Jurkat, Clone E6-1 (cell line): ENCODE measurements around the gene DLG4.
"Not testable (repeated sequence)": the region's sequence is repeated elsewhere in the genome, so short reads cannot be mapped to it uniquely, and the experiment has no call there.

Experiments used
- DNase-seq: peaks from one replicate; pipeline ENCODE4 v3.0.0-alpha.2; 2011; ENCODE audit warnings: low read depth, low spot score
- H3K4me3 ChIP-seq: 2 replicates; pipeline ENCODE4 v1.5.1; 2011; ENCODE audit warnings: mild to moderate bottlenecking, low read length, control low read depth, moderate library complexity

DLG4 gene

DNA sequence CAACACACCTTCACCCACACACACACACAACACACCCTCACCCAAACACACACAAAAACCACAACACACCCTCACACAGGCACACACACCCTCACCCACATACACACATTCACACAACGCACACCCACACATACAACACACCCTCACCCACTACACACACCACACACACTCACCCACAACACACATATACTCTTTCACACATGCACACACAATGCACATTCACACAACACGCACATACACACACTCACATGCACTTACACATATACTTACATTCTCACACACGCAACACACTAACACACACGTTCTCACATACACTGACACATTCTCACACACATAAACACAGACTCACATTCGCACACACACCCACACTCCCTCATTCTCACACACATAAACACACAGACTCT is 44.3 kb downstream of the DLG4 start:
- no peak overlapping the region for H3K4me3 ChIP-seq
- DNase-seq: no peak

DNA sequence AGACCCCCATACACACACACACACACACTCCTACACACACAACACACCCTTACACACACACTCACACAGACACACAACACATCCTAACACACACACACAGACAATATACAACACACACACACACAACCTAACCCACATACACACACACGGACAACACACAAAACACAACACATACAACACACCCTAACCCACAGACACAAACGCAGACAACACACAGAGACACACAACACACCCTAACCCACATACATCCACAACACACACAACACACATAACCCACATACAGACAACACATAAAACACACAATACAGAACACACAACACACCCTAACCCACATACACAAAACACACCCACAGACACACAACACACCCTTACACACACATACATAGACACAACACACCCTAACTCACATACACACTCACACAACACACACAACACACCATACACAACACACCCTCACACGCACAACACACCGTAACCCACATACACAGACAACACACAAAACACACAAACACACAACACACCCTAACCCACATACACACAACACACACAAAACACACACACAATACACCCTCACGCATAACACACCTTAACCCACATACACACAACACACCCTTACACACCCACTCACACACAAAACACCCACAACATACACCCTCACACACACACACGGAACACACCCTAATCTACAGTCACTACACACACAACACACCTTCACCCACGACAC is 44.9 kb downstream of the DLG4 start:
- no peak for DNase-seq
- no peak overlapping the region for H3K4me3 ChIP-seq

DNA sequence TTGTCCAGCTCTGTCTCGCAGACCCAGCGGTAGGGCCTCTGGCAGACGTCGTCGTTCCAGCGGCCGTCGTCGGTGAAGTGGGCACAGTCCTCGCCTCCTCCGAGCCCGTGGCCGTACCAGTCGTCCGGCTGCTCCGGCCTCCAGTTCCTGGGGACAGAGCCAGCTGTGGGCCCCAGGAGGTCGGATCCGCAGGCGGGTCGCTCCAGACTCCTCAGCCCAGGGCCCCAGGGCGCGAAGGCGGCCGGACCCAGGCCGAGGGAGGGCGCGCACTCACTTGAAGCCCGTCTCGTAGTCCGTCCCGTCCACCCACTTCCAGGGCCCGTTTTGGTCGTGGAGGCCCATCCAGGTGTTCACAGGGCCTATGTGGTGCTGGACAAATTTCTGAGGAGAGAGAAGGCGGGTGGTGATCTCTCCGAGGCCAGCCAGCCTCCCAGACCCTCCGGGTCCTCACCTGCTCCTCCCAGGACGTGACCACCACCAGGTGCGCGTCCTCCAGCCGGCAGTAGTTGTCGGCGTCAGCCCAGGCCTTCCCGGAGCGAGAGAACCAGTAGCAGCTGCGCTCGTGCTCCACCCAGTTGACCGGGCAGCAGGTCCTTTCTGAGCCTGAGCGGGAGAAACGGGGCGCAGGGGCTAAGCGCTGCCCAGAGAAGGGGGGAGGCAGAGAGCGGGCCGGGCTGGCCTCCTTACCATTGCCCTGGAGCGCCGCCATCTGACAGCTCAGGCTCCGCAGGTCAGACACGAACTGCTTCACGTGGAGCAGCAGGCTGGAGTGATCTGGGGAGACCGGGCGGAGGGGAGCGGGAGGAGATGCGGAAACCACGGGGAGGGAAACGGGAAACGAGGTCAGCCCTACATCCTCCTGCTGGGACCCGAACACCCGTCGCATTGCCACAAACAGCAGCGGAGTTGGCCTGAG is 45.7 kb downstream of the DLG4 start:
- H3K4me3 ChIP-seq: no peak overlapping the region
- no peak for DNase-seq

DNA sequence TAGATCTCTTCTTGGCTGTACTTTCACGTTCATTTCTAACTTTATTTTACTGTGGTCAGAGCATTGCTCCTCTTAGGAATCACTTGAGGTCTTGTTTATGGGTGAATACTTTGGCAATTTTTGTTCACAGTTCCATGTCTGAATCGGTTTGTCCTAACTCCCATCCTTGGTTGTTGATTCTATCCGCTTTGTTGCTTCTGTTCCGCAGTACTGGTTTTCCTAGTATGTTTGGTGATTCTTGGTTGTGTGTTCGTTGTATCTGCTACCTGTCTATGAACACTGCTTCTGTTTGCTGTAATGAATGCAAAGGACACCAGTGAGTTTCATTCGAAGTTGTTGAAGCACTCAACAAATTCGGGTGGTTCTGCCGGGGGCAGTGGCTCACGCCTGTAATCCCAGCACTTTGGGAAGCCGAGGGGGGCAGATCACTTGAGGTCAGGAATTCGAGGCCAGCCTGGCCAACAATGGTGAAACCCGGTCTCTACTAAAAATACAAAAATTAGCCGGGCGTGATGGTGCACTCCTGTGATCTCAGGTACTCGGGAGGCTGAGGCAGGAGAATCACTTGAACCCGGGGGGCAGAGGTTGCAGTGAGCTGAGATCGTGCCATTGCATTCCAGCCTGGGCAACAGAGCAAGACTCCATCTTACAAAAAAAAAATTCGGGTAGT is 47.0 kb downstream of the DLG4 start:
- not testable (repeated sequence) for DNase-seq

DNA sequence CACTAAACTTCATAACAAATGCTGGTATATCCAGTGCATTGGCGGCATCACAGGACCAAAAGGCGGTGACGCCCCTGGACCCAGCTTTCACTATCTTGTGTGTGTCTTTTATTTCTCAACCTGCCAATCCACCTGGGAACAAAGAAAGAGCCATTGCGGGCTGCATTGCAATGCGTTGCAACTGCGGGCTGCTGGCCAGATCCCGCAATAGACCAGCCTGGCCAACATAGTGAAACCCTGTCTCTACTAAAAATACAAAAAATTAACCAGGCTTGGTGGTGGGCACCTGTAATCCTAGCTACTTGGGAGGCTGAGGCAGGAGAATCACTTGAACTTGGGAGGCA is 50.1 kb downstream of the DLG4 start:
- not testable (repeated sequence) for H3K4me3 ChIP-seq, DNase-seq

More for the DNA sequence above, 47.0 kb downstream of the DLG4 start:
- H3K4me3 ChIP-seq: not testable (repeated sequence)

DNA sequence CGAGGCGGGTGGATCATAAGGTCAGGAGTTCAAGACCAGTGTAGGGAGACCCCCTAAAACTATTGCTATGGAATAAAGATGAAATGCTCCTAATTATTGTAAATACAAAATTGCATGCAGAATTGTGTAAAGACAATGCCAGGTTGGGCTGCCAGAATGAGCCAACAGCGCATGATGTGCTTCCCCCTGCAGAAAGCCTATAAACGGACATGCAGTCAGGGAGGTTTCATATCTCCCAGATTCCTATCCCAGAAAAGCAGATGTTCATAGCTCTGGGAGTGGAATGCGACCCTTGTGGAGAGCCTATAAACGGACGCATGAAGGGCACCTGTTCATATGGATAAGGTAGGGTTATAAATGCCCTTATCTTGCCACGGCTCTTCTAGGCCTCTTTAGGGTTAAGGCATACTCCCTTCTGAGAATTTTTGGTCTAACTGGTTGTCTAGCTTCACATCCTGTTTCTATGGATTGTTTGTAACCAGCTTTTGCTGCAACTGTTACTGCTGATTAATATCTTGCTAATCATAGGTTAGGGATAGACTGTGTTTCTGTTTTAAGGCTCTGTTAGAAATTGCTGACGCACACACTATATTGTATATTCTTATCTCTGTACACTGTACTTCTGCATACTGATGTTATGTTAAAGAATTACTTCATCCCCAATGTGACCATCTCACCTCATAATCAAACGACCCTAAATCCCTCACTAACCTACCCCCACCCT is 50.6 kb downstream of the DLG4 start:
- DNase-seq, H3K4me3 ChIP-seq: not testable (repeated sequence)

DNA sequence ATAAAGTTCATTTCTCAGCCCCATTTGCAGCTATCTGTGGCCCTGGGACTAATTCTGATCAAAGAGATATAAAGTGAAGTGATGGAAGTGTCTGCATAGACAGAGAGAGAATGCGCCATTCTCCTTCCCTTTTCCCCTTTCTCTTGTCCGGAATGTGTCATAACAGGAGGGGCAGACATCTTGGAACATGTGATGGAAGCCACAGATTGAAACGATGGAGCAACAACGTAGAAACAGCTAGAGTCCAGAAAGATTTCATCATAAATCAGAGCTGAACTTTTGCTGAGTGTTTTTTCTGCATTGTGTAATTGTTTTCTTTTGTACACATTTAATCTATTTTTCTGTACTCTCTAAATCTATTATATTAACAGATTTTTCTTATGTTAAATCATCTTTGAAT is 51.8 kb downstream of the DLG4 start:
- no peak overlapping the region for H3K4me3 ChIP-seq
- no peak for DNase-seq

DNA sequence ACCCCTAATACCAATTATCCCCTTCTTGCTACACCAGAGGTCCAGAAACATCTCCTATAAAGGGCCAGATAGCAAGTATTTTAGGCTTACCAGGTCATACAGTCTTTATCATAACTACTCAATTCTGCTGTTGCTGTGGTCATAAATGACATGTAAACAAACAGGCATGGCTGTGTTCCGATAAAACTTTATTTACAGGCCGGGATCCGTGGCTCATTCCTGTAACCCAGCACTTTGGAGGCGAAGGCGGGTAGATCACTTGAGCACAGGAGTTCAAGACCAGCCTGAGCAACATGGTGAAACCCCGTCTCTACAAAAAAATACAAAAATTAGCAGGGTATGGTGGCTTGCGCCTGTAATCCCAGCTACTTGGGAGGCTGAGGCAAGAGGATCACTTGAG is 52.8 kb downstream of the DLG4 start:
- no peak for DNase-seq
- H3K4me3 ChIP-seq: no peak overlapping the region

DNA sequence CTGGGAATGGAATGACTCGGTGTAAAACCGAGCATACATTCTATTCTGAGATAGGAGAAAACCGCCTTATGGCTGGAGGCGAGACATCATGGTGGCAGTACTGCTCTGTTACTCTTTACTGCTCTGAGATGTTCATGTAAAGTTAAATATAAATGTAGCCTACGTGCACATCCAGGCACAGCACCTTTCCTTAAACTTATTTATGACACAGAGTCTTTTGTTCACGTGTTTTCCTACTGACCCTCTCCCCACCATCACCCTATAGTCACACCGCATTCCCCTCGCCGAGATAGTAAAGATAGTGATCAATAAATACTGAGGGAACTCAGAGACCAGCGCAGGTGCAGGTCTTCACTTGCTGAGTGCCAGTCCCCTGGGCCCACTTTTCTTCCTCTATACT is 60.1 kb downstream of the DLG4 start:
- not testable (repeated sequence) for H3K4me3 ChIP-seq, DNase-seq

DNA sequence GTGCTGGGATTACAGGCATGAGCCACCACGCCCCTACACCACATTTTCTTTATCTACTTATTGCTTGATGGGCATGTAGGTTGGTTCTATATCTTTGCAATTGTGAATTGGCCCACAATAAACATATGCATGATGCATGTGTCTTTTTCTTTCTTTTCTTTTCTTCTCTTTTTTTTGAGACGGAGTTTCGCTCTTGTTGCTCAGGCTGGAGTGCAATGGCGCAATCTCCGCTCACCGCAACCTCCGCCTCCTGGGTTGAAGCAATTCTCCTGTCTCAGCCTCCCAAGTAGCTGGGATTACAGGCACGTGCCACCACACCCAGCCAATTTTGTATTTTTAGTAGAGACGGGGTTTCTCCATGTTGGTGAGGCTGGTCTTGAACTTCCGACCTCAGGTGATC is 61.2 kb downstream of the DLG4 start:
- not testable (repeated sequence) for H3K4me3 ChIP-seq, DNase-seq

DNA sequence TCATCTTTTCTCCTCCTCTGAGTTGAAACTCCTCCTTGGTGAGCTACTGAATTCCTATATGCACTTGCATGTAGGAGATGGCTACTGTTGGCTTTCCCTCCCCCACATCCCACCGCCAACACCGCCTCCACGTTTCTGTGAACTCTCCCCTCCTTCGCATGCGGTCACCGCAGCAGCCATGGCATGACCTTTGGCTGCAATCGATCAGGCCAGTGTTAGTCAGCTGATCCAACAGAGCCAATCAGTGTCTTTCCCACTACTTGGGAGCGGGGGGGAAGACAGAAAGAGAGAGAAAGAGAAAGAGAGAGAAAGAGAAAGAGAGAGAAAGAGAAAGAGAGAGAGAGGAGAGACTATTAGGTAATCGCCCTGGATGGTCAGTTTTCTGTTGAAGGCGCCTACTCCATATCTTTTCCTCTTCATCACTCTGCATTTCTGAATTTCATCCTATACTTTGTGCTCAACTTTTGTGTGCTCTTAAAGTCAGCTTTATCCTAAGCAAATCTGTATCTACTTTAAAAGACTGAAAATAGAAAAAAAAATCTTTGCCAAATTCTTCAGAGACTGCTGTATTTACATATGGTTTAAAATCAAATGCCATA is 63.2 kb downstream of the DLG4 start:
- DNase-seq: no peak
- H3K4me3 ChIP-seq: no peak overlapping the region

DNA sequence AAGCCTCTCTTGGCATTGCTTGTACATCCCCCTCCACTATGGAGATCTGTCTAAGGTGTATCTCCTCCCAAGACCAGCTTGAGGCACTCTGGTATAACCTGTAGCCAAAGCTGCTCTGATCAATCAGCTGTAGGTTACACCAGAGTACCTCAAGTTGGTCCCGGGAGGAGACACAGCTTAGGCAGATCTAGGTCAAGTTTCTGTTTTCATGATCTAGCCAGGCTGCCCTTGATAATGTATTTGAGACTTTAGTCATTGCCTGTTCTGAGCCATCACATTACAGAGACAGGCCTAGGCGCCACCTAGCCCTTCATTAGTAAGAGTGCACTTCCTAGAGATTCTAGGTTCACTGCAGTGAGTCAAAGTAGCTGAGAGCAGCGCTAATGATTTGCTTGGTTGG is 71.9 kb downstream of the DLG4 start:
- H3K4me3 ChIP-seq: no peak overlapping the region
- no peak for DNase-seq

DNA sequence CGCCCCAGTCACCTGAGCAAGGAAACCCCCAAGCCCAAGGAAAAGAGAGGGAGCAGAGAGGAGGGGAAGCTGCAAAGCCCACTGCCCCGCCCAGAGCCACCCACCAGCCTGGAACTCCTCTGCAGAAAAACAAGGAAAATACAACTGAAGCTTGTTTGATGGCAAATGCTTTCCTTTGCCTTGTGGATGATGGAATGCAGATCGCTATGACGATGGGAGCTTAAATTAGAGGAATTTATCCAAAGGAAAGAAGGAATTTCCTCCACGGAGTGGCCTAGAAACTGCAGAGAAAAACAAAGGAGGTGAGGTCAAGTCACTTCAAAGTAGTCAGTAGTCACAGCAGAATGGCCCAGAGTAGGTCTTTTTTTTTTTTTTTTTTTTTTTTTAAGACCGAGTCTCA is 73.5 kb downstream of the DLG4 start:
- DNase-seq: no peak
- no peak overlapping the region for H3K4me3 ChIP-seq

DNA sequence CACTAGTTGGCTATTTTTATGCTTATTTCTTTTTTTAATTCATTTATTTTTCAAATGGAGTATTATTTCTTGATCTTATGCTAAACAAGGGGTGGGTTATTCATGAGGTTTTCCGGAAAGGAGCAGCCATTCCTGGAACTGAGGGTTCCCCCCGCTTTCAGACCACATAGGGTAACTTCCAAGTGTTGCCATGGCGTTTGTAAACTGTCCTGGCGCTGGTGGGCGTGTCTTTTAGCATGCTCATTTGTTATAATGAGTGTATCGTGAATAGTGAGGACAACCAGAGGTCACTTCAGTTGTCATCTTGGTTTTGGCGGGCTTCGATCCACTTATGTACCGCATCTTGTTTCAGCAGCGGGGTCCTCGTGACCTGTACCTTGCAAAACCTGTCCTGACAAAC is 75.4 kb downstream of the DLG4 start:
- H3K4me3 ChIP-seq: no peak overlapping the region
- DNase-seq: no peak

DNA sequence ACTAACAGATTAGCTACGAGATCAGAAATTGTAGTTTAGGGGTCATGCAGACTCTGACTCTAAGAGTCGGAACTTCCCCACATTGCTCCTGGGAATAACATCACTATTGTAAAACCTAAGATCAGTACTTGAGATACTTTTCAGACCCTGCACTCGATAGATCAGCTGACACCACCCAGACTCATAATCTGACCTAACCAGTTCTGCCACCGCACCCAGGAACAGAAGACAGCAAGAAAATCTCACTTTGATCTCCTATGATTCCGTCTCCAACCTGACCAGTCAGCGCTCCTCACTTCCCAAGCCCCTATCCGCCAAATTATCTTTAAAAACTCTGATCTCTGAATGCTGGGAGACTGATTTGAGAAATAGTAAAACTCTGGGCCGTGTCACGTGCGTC is 77.8 kb downstream of the DLG4 start:
- DNase-seq: no peak
- H3K4me3 ChIP-seq: no peak overlapping the region

DNA sequence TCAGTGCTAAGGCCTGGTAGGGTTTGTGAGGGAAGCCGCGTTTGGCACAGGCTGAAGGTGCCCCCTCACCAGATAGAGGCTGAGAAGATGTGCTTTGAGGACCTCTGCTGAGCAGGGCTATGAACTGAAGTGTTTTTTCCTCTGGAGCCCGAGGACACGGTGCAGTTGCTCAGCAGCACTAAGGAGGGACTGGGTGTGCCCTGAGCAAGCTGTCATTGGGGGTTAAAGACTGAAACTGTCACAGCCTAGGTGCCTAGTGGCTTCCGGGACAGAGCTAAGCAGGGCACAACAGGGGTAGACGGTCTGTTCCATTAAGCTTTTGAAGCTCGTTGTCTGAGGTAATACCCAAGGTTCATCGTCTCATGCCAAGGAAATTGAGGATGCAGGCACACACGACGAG is 80.2 kb downstream of the DLG4 start:
- DNase-seq: no peak
- H3K4me3 ChIP-seq: no peak overlapping the region

DNA sequence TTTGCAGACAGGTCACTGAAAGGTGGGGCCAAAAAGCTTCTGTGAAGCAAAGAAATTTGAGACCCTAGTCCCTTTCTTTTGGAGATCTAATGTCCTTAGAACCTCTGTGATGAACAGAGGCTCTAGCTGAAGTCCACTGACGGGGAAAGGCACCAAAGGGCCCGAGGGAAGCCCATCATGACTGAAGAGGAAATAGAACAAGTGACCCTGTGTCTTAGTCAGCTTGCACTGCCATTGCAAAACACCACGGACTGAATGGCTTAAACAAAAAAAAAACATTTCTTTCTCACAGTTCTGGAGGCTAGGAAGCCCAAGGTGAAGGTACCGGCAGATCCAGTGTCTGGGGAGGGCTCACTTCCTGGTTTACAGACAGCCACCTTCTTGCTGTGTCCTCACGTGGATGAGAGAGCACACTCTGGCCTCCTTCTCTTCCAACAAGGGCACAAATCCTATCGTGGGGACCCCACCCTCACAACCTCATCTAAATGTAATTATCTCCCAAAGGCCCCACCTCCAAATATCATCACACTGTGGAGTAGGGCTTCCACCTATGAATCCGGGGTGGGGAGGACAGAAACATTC is 80.7 kb downstream of the DLG4 start:
- no peak overlapping the region for H3K4me3 ChIP-seq
- DNase-seq: no peak

DNA sequence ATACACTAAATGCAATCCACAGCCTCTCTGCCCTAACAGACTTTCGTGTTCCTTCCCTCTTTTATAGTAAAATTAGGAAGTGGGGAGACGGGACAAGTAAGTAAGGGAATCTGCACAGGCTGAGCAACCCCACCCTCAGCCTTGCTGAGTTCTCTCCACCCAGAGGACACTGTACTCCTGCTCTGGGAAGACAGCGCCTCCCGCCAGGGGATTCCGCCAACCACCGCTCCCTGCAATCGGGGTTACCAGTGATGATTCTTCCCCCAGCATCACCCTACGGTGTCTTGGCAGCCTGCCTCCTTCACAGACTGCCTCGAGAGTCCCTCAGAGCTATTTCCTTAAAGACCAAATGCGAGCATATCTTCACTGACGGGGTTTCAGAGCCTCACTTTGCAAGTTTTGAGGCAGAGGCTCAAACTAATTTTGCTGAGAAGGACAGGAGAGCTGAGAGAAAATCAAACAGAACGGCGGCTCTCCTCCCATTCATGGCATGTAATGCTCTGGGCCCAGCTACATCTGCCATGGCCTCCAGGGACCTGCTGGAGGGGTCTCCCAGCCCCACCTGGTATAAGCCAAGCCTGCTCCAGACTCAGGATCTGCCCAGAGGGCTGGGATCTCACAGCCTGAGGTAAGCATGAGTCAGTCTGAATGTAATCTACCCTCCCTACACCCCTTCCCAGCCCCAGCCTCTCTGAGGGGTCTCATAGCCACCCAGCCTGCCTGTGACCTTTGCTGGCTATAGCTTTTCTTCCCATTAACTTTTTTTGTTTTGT is 82.3 kb downstream of the DLG4 start:
- no peak overlapping the region for H3K4me3 ChIP-seq
- DNase-seq: no peak
